ENCODE data around the gene SMIM5.

GRCh38 chr17:75670868-75671267 lies 37.6 kb downstream of the SMIM5 start:
- TF ChIP-seq CTCF (IDR thresholded peaks at IDR 0.05; ENCODE audit: extremely low read depth in 1 of 2, insufficient read depth in 1 of 2, low read depth in 1 of 2, low read length in 2 of 2) (no peak), MAX (IDR thresholded peaks at IDR 0.05; ENCODE audit: insufficient read depth, insufficient read length) (no peak), POLR2AphosphoS5 (IDR thresholded peaks at IDR 0.05; ENCODE audit: insufficient read depth, low read depth, low read length) (no peak), POLR2A (IDR thresholded peaks at IDR 0.05; ENCODE audit: low read depth, low read length) (no peak)
